ENCODE data around the gene MAPK8IP2. TPM values are rescaled to one million over a fixed set of nuclear protein-coding genes. Genes with fewer than 3 reads are reported as not detected.

Gene MAPK8IP2
- total RNA-seq, 1 experiment from 2014 or later = 6.4 TPM

GRCh38 chr22:50595189-50595588, 5.4 kb upstream of the MAPK8IP2 start:
- intact Hi-C loops (cut with micrococcal nuclease) = no loop called here
- Histone ChIP-seq H3K9ac (ENCODE audit: low read length) (no peak overlapping the region), H3K4me2 (ENCODE audit: low read length) (no peak overlapping the region), H3K9me2 (ENCODE audit: insufficient read depth) (no peaks in the 10 kb centered on the region), H4K20me1 (ENCODE audit: insufficient read depth) (no peaks in the 10 kb centered on the region), H3K4me3 (replicated peaks in 1 of 2; ENCODE audit: low read depth in 1 of 2, low read length in 2 of 2) (no peak overlapping the region), H3K4me1 (ENCODE audit: control insufficient read depth in 1 of 2, insufficient read depth in 2 of 2, low read length in 2 of 2) (peaks cover 0 to 5% of the 10 kb centered on the region in 2 experiments; a peak in 1 of 4 replicates), H3K79me2 (ENCODE audit: insufficient read depth, low read length) (no peaks in the 10 kb centered on the region), H3K27ac (ENCODE audit: low read depth, low read length) (no peak overlapping the region), H3K9me3 (ENCODE audit: control insufficient read depth in 1 of 2, insufficient read depth in 1 of 2, low read depth in 1 of 2, low read length in 2 of 2) (no peaks in the 10 kb centered on the region), H2AFZ (ENCODE audit: low read depth, low read length, poor library complexity, severe bottlenecking) (no peak overlapping the region), H3K27me3 (ENCODE audit: insufficient read depth, low read length) (no peaks in the 10 kb centered on the region), H3K36me3 (ENCODE audit: control insufficient read depth in 1 of 2, insufficient read depth in 2 of 2, low read length in 2 of 2) (no peaks in the 10 kb centered on the region)
- TF ChIP-seq CBX3 (IDR thresholded peaks at IDR 0.05; ENCODE audit: low read depth) = no peak
- no peak for TF ChIP-seq SP1 (IDR thresholded peaks at IDR 0.05; ENCODE audit: low read depth)
- TF ChIP-seq CTCF (IDR thresholded peaks at IDR 0.05 in 2 of 3, conservative IDR thresholded peaks at IDR 0.05 in 1 of 3; ENCODE audit: borderline replicate concordance in 1 of 3, insufficient read depth in 1 of 3, low read depth in 2 of 3, low read length in 2 of 3) = no peak
- TF ChIP-seq FOSL1 (IDR thresholded peaks at IDR 0.05; ENCODE audit: low read depth) = no peak
- TF ChIP-seq ATF3 (IDR thresholded peaks at IDR 0.05) = no peak
- no peak for TF ChIP-seq RAD21 (IDR thresholded peaks at IDR 0.05; ENCODE audit: low read depth)
- TF ChIP-seq ELF1 (IDR thresholded peaks at IDR 0.05; ENCODE audit: borderline replicate concordance, low read depth) = no peak
- TF ChIP-seq REST (IDR thresholded peaks at IDR 0.05; ENCODE audit: low read depth) = no peak
- TF ChIP-seq POLR2A (IDR thresholded peaks at IDR 0.05; ENCODE audit: borderline replicate concordance, extremely low read depth, insufficient read depth, insufficient read length) = no peak
- TF ChIP-seq JUND (IDR thresholded peaks at IDR 0.05) = no peak
- TF ChIP-seq SRF (IDR thresholded peaks at IDR 0.05; ENCODE audit: low read depth) = no peak
- TF ChIP-seq EGR1 (IDR thresholded peaks at IDR 0.05; ENCODE audit: low read depth) = no peak
- TF ChIP-seq CEBPB (IDR thresholded peaks at IDR 0.05; ENCODE audit: low read depth) = no peak
- TF ChIP-seq MAX (IDR thresholded peaks at IDR 0.05) = no peak
- TF ChIP-seq YY1 (IDR thresholded peaks at IDR 0.05; ENCODE audit: extremely low read depth, insufficient replicate concordance, low read depth, low read length) = no peak
- TF ChIP-seq SIN3A (IDR thresholded peaks at IDR 0.05; ENCODE audit: low read depth) = no peak
- no peak for TF ChIP-seq TCF7L2 (IDR thresholded peaks at IDR 0.05; ENCODE audit: borderline replicate concordance, extremely low read depth, insufficient read depth, insufficient read length)
- TF ChIP-seq POLR2AphosphoS5 (IDR thresholded peaks at IDR 0.05; ENCODE audit: low read depth, low read length) = no peak
- DNase-seq (ENCODE audit: low read depth, low spot score) (no peak), ATAC-seq (no peak)
- BruUV-seq (replicated peaks) = no TSS peak
- ChIA-PET RAD21 (ENCODE audit: low non-redundant PET in 1 of 2, low total read pairs in 2 of 2, uncharacterized antibody in 2 of 2, unreplicated experiment in 2 of 2) (no interaction called here), CTCF (no interaction called here), POLR2A (no interaction called here)
